ENCODE results near the gene GPR35. TPM values are rescaled to one million over a fixed set of nuclear protein-coding genes. Genes with fewer than 3 reads are reported as not detected.

The GPR35 gene
- total RNA-seq, 2 donors from 2014 or later: 2.0 to 4.4 TPM

GRCh38 chr2:240642061-240642805, 17.0 kb downstream of the GPR35 start:
- H3K27ac Mint-ChIP-seq: no peak overlapping the region
- H3K4me1 Mint-ChIP-seq: no peaks in the 10 kb centered on the region
- no peak for ATAC-seq (replicated peaks)
- no peaks in the 10 kb centered on the region for H3K36me3 Mint-ChIP-seq (ENCODE audit: low read depth)
- no peaks in the 10 kb centered on the region for H3K9me3 Mint-ChIP-seq
- H3K27me3 Mint-ChIP-seq: no peaks in the 10 kb centered on the region
- H3K4me3 Mint-ChIP-seq: no peak overlapping the region

GRCh38 chr2:240642806-240643092, 17.5 kb downstream of the GPR35 start:
- H3K4me3 Mint-ChIP-seq: no peak overlapping the region
- no peaks in the 10 kb centered on the region for H3K4me1 Mint-ChIP-seq
- H3K27me3 Mint-ChIP-seq: peaks cover 5% of the 10 kb centered on the region
- no peaks in the 10 kb centered on the region for H3K9me3 Mint-ChIP-seq
- no peak for ATAC-seq (replicated peaks)
- no peak overlapping the region for H3K27ac Mint-ChIP-seq
- no peaks in the 10 kb centered on the region for H3K36me3 Mint-ChIP-seq (ENCODE audit: low read depth)

- Mint-ChIP-seq H3K4me1 (no peaks in the 10 kb centered on the region), H3K36me3 (ENCODE audit: low read depth) (no peaks in the 10 kb centered on the region), H3K27ac (no peak overlapping the region), H3K4me3 (no peak overlapping the region), H3K9me3 (no peaks in the 10 kb centered on the region), H3K27me3 (peaks cover 7% of the 10 kb centered on the region)
- ATAC-seq (replicated peaks): no peak
Measured at GRCh38 chr2:240643093-240643810, 18.0 kb downstream of the GPR35 start.

GRCh38 chr2:240643811-240644150, 18.5 kb downstream of the GPR35 start:
- Mint-ChIP-seq H3K4me3 (no peak overlapping the region), H3K4me1 (no peaks in the 10 kb centered on the region), H3K27me3 (peaks cover 7% of the 10 kb centered on the region), H3K36me3 (ENCODE audit: low read depth) (no peaks in the 10 kb centered on the region), H3K27ac (no peak overlapping the region), H3K9me3 (no peaks in the 10 kb centered on the region)
- no peak for ATAC-seq (replicated peaks)

DNA sequence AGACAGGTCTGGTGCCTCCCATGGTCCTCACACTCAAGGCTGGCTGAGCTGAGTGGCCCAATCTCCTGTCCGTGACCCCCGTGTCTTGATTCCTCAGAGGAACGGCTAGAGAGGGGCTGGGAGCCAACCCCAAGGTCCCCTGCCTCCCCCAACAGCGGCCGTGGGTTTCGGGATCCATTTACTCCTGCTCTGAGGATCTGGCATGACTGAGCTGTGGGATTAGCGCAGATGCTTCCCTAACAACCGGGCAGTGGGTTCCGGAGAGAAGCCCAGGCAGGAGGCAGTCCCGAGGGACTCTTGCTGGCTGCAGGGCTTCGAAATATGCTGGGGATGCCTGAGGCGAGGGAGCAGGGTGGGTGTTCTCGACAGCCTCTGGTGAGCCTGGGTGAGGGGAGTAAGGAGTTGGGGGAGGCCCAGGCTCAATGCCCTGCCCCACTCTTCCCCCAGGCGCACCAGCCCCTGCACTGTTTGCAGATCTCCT, 18.9 kb downstream of the GPR35 start:
- H3K4me3 Mint-ChIP-seq: no peak overlapping the region
- H3K4me1 Mint-ChIP-seq: no peaks in the 10 kb centered on the region
- no peaks in the 10 kb centered on the region for H3K9me3 Mint-ChIP-seq
- H3K27me3 Mint-ChIP-seq: peaks cover 9% of the 10 kb centered on the region
- H3K27ac Mint-ChIP-seq: no peak overlapping the region
- ATAC-seq (replicated peaks): no peak
- H3K36me3 Mint-ChIP-seq (ENCODE audit: low read depth): no peaks in the 10 kb centered on the region

GRCh38 chr2:240644859-240645301, 19.6 kb downstream of the GPR35 start:
- Mint-ChIP-seq H3K27ac (no peak overlapping the region), H3K4me1 (no peaks in the 10 kb centered on the region), H3K27me3 (peaks cover 13% of the 10 kb centered on the region), H3K36me3 (ENCODE audit: low read depth) (no peaks in the 10 kb centered on the region), H3K9me3 (no peaks in the 10 kb centered on the region), H3K4me3 (no peak overlapping the region)
- ATAC-seq (replicated peaks): no peak

DNA sequence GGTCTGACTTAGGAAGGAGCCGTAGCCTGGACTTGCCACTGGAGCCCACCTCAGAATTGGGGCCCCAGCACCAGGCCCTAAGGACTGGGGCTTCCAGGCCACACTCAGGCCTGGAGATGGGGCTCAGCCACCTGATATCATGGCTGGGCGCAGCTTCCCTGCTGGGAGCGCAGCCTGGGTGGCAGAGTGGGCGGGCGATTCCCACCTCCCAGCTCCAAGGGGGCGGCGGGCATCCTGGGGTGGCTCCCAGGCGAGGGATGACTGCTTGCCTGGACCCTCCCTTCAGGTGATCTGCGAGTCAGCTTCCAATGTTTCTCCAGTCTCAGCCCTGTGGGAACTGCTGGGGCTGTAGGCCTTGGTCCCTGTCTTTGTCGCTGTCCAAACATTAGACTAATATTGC, 20.1 kb downstream of the GPR35 start:
- no peak for ATAC-seq (replicated peaks)
- H3K4me3 Mint-ChIP-seq: no peak overlapping the region
- H3K9me3 Mint-ChIP-seq: no peaks in the 10 kb centered on the region
- peaks cover 13% of the 10 kb centered on the region for H3K27me3 Mint-ChIP-seq
- H3K4me1 Mint-ChIP-seq: no peaks in the 10 kb centered on the region
- H3K27ac Mint-ChIP-seq: no peak overlapping the region
- H3K36me3 Mint-ChIP-seq (ENCODE audit: low read depth): no peaks in the 10 kb centered on the region

DNA sequence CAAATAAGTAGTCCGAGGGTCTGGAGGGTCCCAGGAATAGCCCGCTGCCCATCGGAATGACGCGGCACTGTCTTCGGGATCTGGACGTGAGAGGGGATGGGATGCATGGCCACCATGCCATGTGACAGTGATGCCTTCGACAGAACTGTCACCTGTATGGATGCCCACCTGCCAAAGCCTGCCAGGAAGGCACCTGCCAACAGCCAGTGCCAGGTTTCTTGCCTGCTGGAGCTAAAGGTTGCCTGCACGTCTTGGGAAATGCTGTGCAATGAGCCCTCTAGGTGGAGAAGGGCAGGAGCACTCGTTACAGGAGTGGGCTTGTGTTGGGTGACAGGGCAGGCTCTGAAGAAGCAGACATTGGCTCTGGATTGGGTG, 20.5 kb downstream of the GPR35 start:
- Mint-ChIP-seq H3K9me3 (no peaks in the 10 kb centered on the region), H3K4me3 (no peak overlapping the region), H3K27me3 (peaks cover 14% of the 10 kb centered on the region), H3K27ac (no peak overlapping the region), H3K36me3 (ENCODE audit: low read depth) (no peaks in the 10 kb centered on the region), H3K4me1 (no peaks in the 10 kb centered on the region)
- ATAC-seq (replicated peaks): no peak

GRCh38 chr2:240646176-240646899, 21.1 kb downstream of the GPR35 start:
- no peak for ATAC-seq (replicated peaks)
- H3K4me3 Mint-ChIP-seq: no peak overlapping the region
- H3K36me3 Mint-ChIP-seq (ENCODE audit: low read depth): no peaks in the 10 kb centered on the region
- no peaks in the 10 kb centered on the region for H3K4me1 Mint-ChIP-seq
- peaks cover 18% of the 10 kb centered on the region for H3K27me3 Mint-ChIP-seq
- no peak overlapping the region for H3K27ac Mint-ChIP-seq
- H3K9me3 Mint-ChIP-seq: no peaks in the 10 kb centered on the region

DNA sequence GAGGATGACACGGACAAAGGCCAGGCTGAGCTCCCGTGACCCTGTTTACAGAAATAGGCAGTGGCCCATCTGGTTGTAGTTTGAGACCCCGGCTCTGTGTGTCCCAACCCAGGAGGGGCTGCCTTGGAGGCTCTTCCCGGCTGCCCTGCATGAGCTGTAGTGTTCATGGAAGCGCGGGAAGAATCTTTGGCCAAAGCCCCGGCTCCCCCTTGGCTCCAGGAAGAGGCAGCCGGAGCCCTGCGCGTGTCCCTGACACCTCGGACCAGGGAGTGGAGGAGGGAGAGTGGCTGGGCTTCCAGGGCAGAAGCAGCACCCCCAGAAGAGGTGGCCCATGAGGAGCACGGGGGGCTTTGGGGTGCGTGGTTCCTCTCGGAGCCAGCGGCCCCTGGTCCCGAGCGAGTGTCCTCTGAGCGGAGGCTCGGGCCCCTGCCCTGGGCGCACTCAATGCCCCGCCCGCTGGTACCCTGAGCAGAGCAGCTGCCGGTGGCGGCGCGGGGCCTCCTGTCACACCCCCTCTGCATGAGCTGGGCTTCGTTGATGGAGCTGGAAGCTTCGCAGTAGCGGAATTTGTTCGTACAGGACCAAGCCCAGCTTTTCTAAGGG, 21.7 kb downstream of the GPR35 start:
- H3K27ac Mint-ChIP-seq: no peak overlapping the region
- no peaks in the 10 kb centered on the region for H3K9me3 Mint-ChIP-seq
- no peak overlapping the region for H3K4me3 Mint-ChIP-seq
- H3K4me1 Mint-ChIP-seq: no peaks in the 10 kb centered on the region
- H3K36me3 Mint-ChIP-seq (ENCODE audit: low read depth): no peaks in the 10 kb centered on the region
- H3K27me3 Mint-ChIP-seq: peaks cover 18% of the 10 kb centered on the region
- ATAC-seq (replicated peaks): no peak

DNA sequence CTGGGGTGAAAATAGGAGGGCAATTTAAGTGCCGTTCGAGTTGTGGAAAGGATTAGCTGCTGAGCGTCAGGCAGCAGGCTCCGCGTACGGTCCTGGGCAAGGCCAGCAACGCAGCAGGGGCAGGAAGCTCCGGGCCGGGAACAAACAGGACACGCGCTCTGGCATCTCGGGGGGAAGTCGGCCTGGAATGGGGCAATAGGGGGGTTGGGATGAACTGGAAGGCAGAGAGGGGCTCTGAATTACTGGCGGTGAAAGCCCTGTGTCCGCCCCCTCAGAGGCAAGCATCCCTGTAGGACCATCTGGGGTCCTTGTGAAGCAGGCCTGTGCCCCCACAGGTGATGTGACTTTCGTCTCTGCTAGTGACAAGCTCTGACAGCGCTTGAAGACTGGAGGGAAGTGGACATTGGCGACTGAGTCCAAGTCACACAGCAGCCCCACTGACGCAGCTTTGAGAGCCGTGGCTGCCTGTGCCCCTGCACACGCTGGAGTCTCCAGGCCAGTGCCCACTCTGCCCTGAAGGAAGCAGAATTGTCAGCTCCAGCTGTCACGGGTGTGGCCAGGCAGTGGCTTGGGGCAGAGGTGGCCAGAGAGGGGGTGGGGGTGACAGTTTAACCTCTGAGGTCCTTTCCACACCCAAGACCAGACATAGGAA, 22.3 kb downstream of the GPR35 start:
- no peak overlapping the region for H3K27ac Mint-ChIP-seq
- H3K36me3 Mint-ChIP-seq (ENCODE audit: low read depth): no peaks in the 10 kb centered on the region
- H3K4me1 Mint-ChIP-seq: no peaks in the 10 kb centered on the region
- no peak for ATAC-seq (replicated peaks)
- H3K27me3 Mint-ChIP-seq: peaks cover 22% of the 10 kb centered on the region
- no peaks in the 10 kb centered on the region for H3K9me3 Mint-ChIP-seq
- H3K4me3 Mint-ChIP-seq: no peak overlapping the region

- no peaks in the 10 kb centered on the region for H3K36me3 Mint-ChIP-seq (ENCODE audit: low read depth)
- H3K27ac Mint-ChIP-seq: no peak overlapping the region
- no peaks in the 10 kb centered on the region for H3K4me1 Mint-ChIP-seq
- ATAC-seq (replicated peaks): no peak
- H3K27me3 Mint-ChIP-seq: peaks cover 23% of the 10 kb centered on the region
- H3K9me3 Mint-ChIP-seq: no peaks in the 10 kb centered on the region
- no peak overlapping the region for H3K4me3 Mint-ChIP-seq
Measured at GRCh38 chr2:240648155-240648649, 22.9 kb downstream of the GPR35 start.

- ATAC-seq (replicated peaks): no peak
- Mint-ChIP-seq H3K4me1 (no peaks in the 10 kb centered on the region), H3K27me3 (peaks cover 23% of the 10 kb centered on the region), H3K36me3 (ENCODE audit: low read depth) (no peaks in the 10 kb centered on the region), H3K9me3 (no peaks in the 10 kb centered on the region), H3K4me3 (no peak overlapping the region), H3K27ac (no peak overlapping the region)
Measured at GRCh38 chr2:240648650-240649275, 23.5 kb downstream of the GPR35 start.

DNA sequence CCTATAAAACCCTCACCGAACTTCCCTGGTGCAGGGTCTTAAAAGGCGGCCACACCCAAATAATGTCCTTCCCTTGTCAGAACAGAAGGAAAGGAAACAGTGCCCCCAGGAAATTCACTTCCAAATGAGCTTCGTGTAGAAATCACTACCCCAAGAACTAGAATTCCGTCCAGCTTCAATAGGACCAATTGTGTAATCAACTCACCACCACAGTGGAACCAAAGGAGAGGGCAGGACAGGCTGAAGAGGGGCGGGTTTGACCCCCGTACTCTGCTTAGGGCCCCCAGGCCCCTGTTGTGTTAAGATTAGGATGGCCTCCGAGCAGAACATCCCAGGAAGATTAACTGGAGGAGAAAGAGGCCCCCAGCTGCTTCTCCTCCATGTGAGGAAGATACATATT, 24.1 kb downstream of the GPR35 start:
- no peak for ATAC-seq (replicated peaks)
- H3K4me3 Mint-ChIP-seq: no peak overlapping the region
- H3K27ac Mint-ChIP-seq: no peak overlapping the region
- no peaks in the 10 kb centered on the region for H3K4me1 Mint-ChIP-seq
- H3K27me3 Mint-ChIP-seq: peaks cover 23% of the 10 kb centered on the region
- no peaks in the 10 kb centered on the region for H3K9me3 Mint-ChIP-seq
- no peaks in the 10 kb centered on the region for H3K36me3 Mint-ChIP-seq (ENCODE audit: low read depth)

Data from activated T-helper 17 cell treated with anti-CD3 and anti-CD28 coated beads, Interleukin-2, amount 50 U/mL, for 72 hours (primary cell).